ENCODE data around the gene ELAPOR2. TPM values are rescaled to one million over a fixed set of nuclear protein-coding genes. Genes with fewer than 3 reads are reported as not detected.

Gene ELAPOR2
- total and polyA plus RNA-seq, 2 of the 13 experiments (the other 11 are each of a cell fraction or from before 2014, with no cell fraction given): 7.8 to 8.4 TPM

GRCh38 chr7:87016606-87017005 lies 42.8 kb downstream of the ELAPOR2 start:
- no TSS peak for BruUV-seq (replicated peaks)
- no peaks in the 10 kb centered on the region for H3K36me3 ChIP-seq (replicated peaks in 1 of 2; ENCODE audit: control insufficient read depth in 1 of 2, insufficient read depth in 2 of 2, low read length in 2 of 2)
- no peaks in the 10 kb centered on the region for H3K9me3 ChIP-seq (ENCODE audit: low read length)
- in situ Hi-C loops (cut with HindIII; ENCODE audit: extremely low pct_ligation_motif_present, low pct_unique_long_range_greater_than_20kb): no loop called here
- intact Hi-C loops (cut with micrococcal nuclease; ENCODE audit: unreplicated experiment): no loop called here
- no peak overlapping the region for H3K4me3 ChIP-seq (replicated peaks in 1 of 3; ENCODE audit: insufficient read depth in 1 of 3, low read depth in 2 of 3, low read length in 3 of 3)
- H3K9ac ChIP-seq (ENCODE audit: insufficient read depth, low read depth, low read length): no peak overlapping the region
- CTCF ChIA-PET (ENCODE audit: low intra/inter-chr PET ratio, low total read pairs): no interaction called here
- no peak for ATAC-seq
- TF ChIP-seq CHD2 (IDR thresholded peaks at IDR 0.05; ENCODE audit: low read depth, low read length) (no peak), FOSL2 (CRISPR knock-in tag; IDR thresholded peaks at IDR 0.05) (peak; percentile 24; the same call in 1 of the 2 replicates)
- H3K27ac ChIP-seq (ENCODE audit: extremely low read length, insufficient read depth, low read length): no peak overlapping the region
- H3K4me2 ChIP-seq (ENCODE audit: low read depth, low read length): no peak overlapping the region
- POLR2A ChIA-PET: no interaction called here
- no peak overlapping the region for H2AFZ ChIP-seq (ENCODE audit: low read length)
- no peak for FAIRE-seq
- no peaks in the 10 kb centered on the region for H3K27me3 ChIP-seq (ENCODE audit: control insufficient read depth in 1 of 2, insufficient read depth in 2 of 2, low read length in 2 of 2)
- H3K4me1 ChIP-seq (ENCODE audit: insufficient read depth, low read length): no peaks in the 10 kb centered on the region
- H3K79me2 ChIP-seq (ENCODE audit: insufficient read depth, low read length): no peaks in the 10 kb centered on the region
- WGBS (ENCODE audit: low lambda C conversion rate): 29% methylated on average over 4 of the region's 4 CpGs
- peak; percentile 5 for DNase-seq (ENCODE audit: low spot score)
- no peaks in the 10 kb centered on the region for H4K20me1 ChIP-seq (ENCODE audit: insufficient read depth, low read length)

- no peaks in the 10 kb centered on the region for H3K9me3 ChIP-seq (ENCODE audit: low read length)
- no TSS peak for BruUV-seq (replicated peaks)
- H3K4me2 ChIP-seq (ENCODE audit: low read depth, low read length): no peak overlapping the region
- no peaks in the 10 kb centered on the region for H4K20me1 ChIP-seq (ENCODE audit: insufficient read depth, low read length)
- 61% methylated on average over 2 of the region's 2 CpGs for WGBS (ENCODE audit: low lambda C conversion rate)
- intact Hi-C loops (cut with micrococcal nuclease; ENCODE audit: unreplicated experiment) (no loop called here), in situ Hi-C loops (cut with HindIII; ENCODE audit: extremely low pct_ligation_motif_present, low pct_unique_long_range_greater_than_20kb) (no loop called here)
- no peak overlapping the region for H3K9ac ChIP-seq (ENCODE audit: insufficient read depth, low read depth, low read length)
- FAIRE-seq: no peak
- H3K79me2 ChIP-seq (ENCODE audit: insufficient read depth, low read length): no peaks in the 10 kb centered on the region
- H3K4me1 ChIP-seq (ENCODE audit: insufficient read depth, low read length): 0 out of 2 replicates have a peak, but pooled peaks cover 6% of the 10 kb centered on the region
- no peak overlapping the region for H2AFZ ChIP-seq (ENCODE audit: low read length)
- ATAC-seq: no peak
- TF ChIP-seq THAP11 (CRISPR knock-in tag; IDR thresholded peaks at IDR 0.05) (no peak), ZNF644 (CRISPR knock-in tag; IDR thresholded peaks at IDR 0.05; ENCODE audit: low read depth) (no peak), ZNF839 (CRISPR knock-in tag; IDR thresholded peaks at IDR 0.05; ENCODE audit: borderline replicate concordance) (no peak)
- no peaks in the 10 kb centered on the region for H3K27me3 ChIP-seq (ENCODE audit: control insufficient read depth in 1 of 2, insufficient read depth in 2 of 2, low read length in 2 of 2)
- DNase-seq (ENCODE audit: low spot score): no peak
- POLR2A ChIA-PET: no interaction called here
- H3K36me3 ChIP-seq (replicated peaks in 1 of 2; ENCODE audit: control insufficient read depth in 1 of 2, insufficient read depth in 2 of 2, low read length in 2 of 2): no peaks in the 10 kb centered on the region
- CTCF ChIA-PET (ENCODE audit: low intra/inter-chr PET ratio, low total read pairs): no interaction called here
- no peak overlapping the region for H3K4me3 ChIP-seq (replicated peaks in 1 of 3; ENCODE audit: insufficient read depth in 1 of 3, low read depth in 2 of 3, low read length in 3 of 3)
- H3K27ac ChIP-seq (ENCODE audit: extremely low read length, insufficient read depth, low read length): no peak overlapping the region
Observed at GRCh38 chr7:87013840-87014190, 45.6 kb downstream of the ELAPOR2 start.

Data from HepG2 (cell line).